Natural killer cell (primary cell): ENCODE data around the gene KCTD7. TPM values are rescaled to one million over a fixed set of nuclear protein-coding genes. Genes with fewer than 3 reads are reported as not detected.
"Not testable (repeated sequence)": the region's sequence is repeated elsewhere in the genome, so short reads cannot be mapped to it uniquely, and the experiment has no call there.

Experiments used
- ATAC-seq, 3 donors: fragments of 150-1000 bp in 2 of 3; fragments of 200-7000 bp in 1 of 3; cut with Tn5 transposase; 1 replicate in 1 of 3; 2 replicates in 2 of 3; pipeline ENCODE4 v1.10.0; 2021; ENCODE audit warnings: mild to moderate bottlenecking in 2 of 3, moderate library complexity in 2 of 3
- DNase-seq, 2 donors: peaks; one replicate each; pipeline versions ENCODE4 v3.0.0 to v3.0.0-alpha.2; 2013 to 2021; ENCODE audit warnings: mixed read lengths in 1 of 2
- H3K27ac ChIP-seq: one replicate; pipeline ENCODE4 v1.5.1; 2013; ENCODE audit warnings: mild to moderate bottlenecking, low read length
- H3K27me3 ChIP-seq: one replicate; pipeline ENCODE4 v1.6.1; 2013; ENCODE audit warnings: low read length; ENCODE audit not compliant: control insufficient read depth, insufficient read depth
- H3K36me3 ChIP-seq: one replicate; pipeline ENCODE4 v1.6.1; 2013; ENCODE audit warnings: low read length; ENCODE audit not compliant: control insufficient read depth, insufficient read depth
- H3K4me1 ChIP-seq: one replicate; pipeline ENCODE4 v1.6.1; 2013; ENCODE audit warnings: low read length; ENCODE audit not compliant: control insufficient read depth, insufficient read depth
- H3K4me3 ChIP-seq: one replicate; pipeline ENCODE4 v1.5.1; 2013; ENCODE audit warnings: low read length
- H3K9me3 ChIP-seq: one replicate; pipeline ENCODE4 v1.6.1; 2013; ENCODE audit warnings: low read length; ENCODE audit not compliant: control insufficient read depth, insufficient read depth
- H3K27ac Mint-ChIP-seq, 2 donors: one replicate each; pipeline ENCODE4 v1.8.0; 2022; ENCODE audit warnings: mild to moderate bottlenecking in 2 of 2, mixed read lengths in 2 of 2, moderate library complexity in 1 of 2
- H3K27me3 Mint-ChIP-seq, 2 donors: one replicate each; pipeline ENCODE4 v1.8.0; 2022; ENCODE audit warnings: low read depth in 2 of 2, mixed read lengths in 2 of 2
- H3K36me3 Mint-ChIP-seq: one replicate; pipeline ENCODE4 v1.8.0; 2022; ENCODE audit warnings: mixed read lengths
- H3K4me1 Mint-ChIP-seq, 2 donors: one replicate each; pipeline ENCODE4 v1.8.0; 2022; ENCODE audit warnings: mixed read lengths in 2 of 2
- H3K4me3 Mint-ChIP-seq: one replicate; pipeline ENCODE4 v1.8.0; 2022; ENCODE audit warnings: mild to moderate bottlenecking, moderate library complexity, mixed read lengths
- H3K9me3 Mint-ChIP-seq, 2 donors: one replicate each; pipeline ENCODE4 v1.8.0; 2022; ENCODE audit warnings: mixed read lengths in 2 of 2
- WGBS: methylation state at CpG from one replicate; pipeline ENCODE4 v1.1.7; 2013; ENCODE audit warnings: missing lambda C conversion rate; ENCODE audit not compliant: insufficient coverage; 5-methylcytosine and 5-hydroxymethylcytosine counted together
- intact Hi-C: fragments of 100-400 bp; cut with micrococcal nuclease; formaldehyde crosslinking; loops from one replicate; pipeline ENCODE4 v1.14.2; 2022
- total RNA-seq, 4 donors: library from RNA; stranded (reverse); fragments of 120-200 nt in 1 of 4; gene quantifications; one replicate each; pipeline versions ENCODE4 v1.2.3 to v1.2.4, GENCODE V29; 2013 to 2022
- TF ChIP-seq, protein P1 (sequence below): fragments of 200-600 bp; IDR thresholded peaks from one replicate; pipeline ENCODE4 v1.8.0; 2022; ENCODE audit warnings: antibody characterized with exemption

The KCTD7 gene
- total RNA-seq, 3 donors from 2014 or later (not counting 1 experiment from before 2014, with no cell fraction given) = 29.3 to 33.0 (median 31.7) TPM

- WGBS = 4% methylated on average over 62 of the region's 66 CpGs
Measured at GRCh38 chr7:66682350-66683093, 53.8 kb downstream of the KCTD7 start.

GRCh38 chr7:66683094-66683769 is 54.6 kb downstream of the KCTD7 start:
- intact Hi-C loops = loop anchor here (2.0 kb wide), 1 partner anchor 58 kb away; the partner anchor contains the start of gene RABGEF1
- Mint-ChIP-seq H3K4me3 (peak overlapping the region; percentile 92), H3K27ac (peak overlapping the region; percentile 95 to 97), H3K4me1 (peaks cover 21 to 33% of the 10 kb centered on the region in 2 donors)
- H3K9me3 Mint-ChIP-seq, H3K27me3 Mint-ChIP-seq, H3K27ac ChIP-seq, DNase-seq, ATAC-seq, H3K9me3 ChIP-seq, H3K4me3 ChIP-seq, H3K36me3 Mint-ChIP-seq, H3K36me3 ChIP-seq, H3K27me3 ChIP-seq: not testable (repeated sequence)
- 96% methylated on average over 10 of the region's 10 CpGs for WGBS
- peaks cover 21% of the 10 kb centered on the region for H3K4me1 ChIP-seq

More at GRCh38 chr7:66682350-66683093, 53.8 kb downstream of the KCTD7 start:
- intact Hi-C loops = loop anchor here (1.0 to 2.0 kb wide), 2 partner anchors 28 to 58 kb away; partner anchors contain the start of gene RABGEF1
- Mint-ChIP-seq H3K4me3 (peak overlapping the region; percentile 92), H3K9me3 (no peaks in the 10 kb centered on the region), H3K27me3 (no peaks in the 10 kb centered on the region), H3K4me1 (peaks cover 21 to 33% of the 10 kb centered on the region in 2 donors), H3K36me3 (no peaks in the 10 kb centered on the region), H3K27ac (peak overlapping the region; percentile 95 to 97)
- H3K4me3 ChIP-seq = peak overlapping the region; percentile 100
- H3K27me3 ChIP-seq = no peaks in the 10 kb centered on the region
- H3K27ac ChIP-seq = peak overlapping the region; percentile 100
- peak in 2 of 3 donors; percentile 21 to 44 for ATAC-seq
- H3K36me3 ChIP-seq = no peaks in the 10 kb centered on the region
- TF ChIP-seq, protein P1, sequence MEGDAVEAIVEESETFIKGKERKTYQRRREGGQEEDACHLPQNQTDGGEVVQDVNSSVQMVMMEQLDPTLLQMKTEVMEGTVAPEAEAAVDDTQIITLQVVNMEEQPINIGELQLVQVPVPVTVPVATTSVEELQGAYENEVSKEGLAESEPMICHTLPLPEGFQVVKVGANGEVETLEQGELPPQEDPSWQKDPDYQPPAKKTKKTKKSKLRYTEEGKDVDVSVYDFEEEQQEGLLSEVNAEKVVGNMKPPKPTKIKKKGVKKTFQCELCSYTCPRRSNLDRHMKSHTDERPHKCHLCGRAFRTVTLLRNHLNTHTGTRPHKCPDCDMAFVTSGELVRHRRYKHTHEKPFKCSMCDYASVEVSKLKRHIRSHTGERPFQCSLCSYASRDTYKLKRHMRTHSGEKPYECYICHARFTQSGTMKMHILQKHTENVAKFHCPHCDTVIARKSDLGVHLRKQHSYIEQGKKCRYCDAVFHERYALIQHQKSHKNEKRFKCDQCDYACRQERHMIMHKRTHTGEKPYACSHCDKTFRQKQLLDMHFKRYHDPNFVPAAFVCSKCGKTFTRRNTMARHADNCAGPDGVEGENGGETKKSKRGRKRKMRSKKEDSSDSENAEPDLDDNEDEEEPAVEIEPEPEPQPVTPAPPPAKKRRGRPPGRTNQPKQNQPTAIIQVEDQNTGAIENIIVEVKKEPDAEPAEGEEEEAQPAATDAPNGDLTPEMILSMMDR = no peak
- peak in 1 of 2 donors; percentile 21 for DNase-seq
- no peaks in the 10 kb centered on the region for H3K9me3 ChIP-seq
- H3K4me1 ChIP-seq = peaks cover 21% of the 10 kb centered on the region

DNA sequence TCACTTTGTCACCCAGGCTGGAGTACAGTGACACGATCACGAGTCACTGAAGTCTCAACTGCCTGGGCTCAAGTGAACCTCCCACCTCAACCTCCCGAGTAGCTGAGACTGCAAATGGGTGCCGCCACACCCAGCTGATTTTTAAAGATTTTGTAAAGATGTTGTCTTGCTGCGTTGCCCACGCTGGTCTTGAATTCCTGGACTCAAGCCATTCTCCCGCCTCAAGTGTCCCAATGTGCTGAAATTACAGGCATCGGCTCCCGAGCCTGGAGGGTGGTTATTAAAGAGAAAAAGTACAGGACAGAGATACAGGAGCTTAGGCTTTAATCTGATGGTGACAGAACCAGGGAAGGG is 55.1 kb downstream of the KCTD7 start:
- Mint-ChIP-seq H3K4me1 (peaks cover 21 to 33% of the 10 kb centered on the region in 2 donors), H3K27ac (peak overlapping the region; percentile 95 to 97), H3K27me3 (no peaks in the 10 kb centered on the region), H3K4me3 (peak overlapping the region; percentile 47), H3K9me3 (peaks cover 3 to 6% of the 10 kb centered on the region in 2 donors), H3K36me3 (peaks cover 9% of the 10 kb centered on the region)
- TF ChIP-seq, protein P1 = no peak
- no peaks in the 10 kb centered on the region for H3K27me3 ChIP-seq
- 90% methylated on average over 9 of the region's 9 CpGs for WGBS
- no peaks in the 10 kb centered on the region for H3K36me3 ChIP-seq
- intact Hi-C loops = loop anchor here (2.0 kb wide), 1 partner anchor 57 kb away; the partner anchor contains the start of gene RABGEF1
- ATAC-seq = no peak
- DNase-seq = no peak
- H3K4me1 ChIP-seq = peaks cover 21% of the 10 kb centered on the region
- H3K9me3 ChIP-seq = no peaks in the 10 kb centered on the region
- no peak overlapping the region for H3K27ac ChIP-seq
- H3K4me3 ChIP-seq = no peak overlapping the region

DNA sequence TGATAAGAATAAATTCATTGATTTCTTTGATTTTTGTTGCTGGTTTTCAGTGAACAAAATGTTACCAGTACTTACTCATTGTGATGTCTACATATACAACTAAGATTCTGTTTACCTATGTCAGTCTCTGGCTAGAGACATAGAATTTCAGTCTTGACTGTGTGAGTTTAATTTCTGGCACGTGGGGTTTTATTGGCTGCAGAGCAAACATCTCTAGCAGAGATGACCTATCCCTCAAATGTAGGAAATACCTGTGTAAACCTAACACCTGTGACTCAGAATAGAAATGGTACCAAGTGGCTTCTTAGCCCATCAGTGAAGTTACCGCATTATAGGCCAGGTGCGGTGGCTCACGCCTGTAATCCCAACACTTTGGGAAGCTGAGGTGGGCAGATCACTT is 57.0 kb downstream of the KCTD7 start:
- WGBS = over 99% methylated on average over 4 of the region's 4 CpGs
- DNase-seq, intact Hi-C loops, H3K27me3 Mint-ChIP-seq, H3K27me3 ChIP-seq, H3K36me3 Mint-ChIP-seq, ATAC-seq, H3K36me3 ChIP-seq, H3K9me3 Mint-ChIP-seq, H3K4me3 Mint-ChIP-seq, H3K9me3 ChIP-seq, H3K4me3 ChIP-seq, H3K27ac ChIP-seq: not testable (repeated sequence)
- H3K4me1 ChIP-seq = peaks cover 21% of the 10 kb centered on the region
- peak overlapping the region in 1 of 2 donors; percentile 34 for H3K27ac Mint-ChIP-seq
- H3K4me1 Mint-ChIP-seq = peaks cover 16 to 27% of the 10 kb centered on the region in 2 donors
